C4-2B (cell line): ENCODE data around the gene MED12.

Source experiments
- H3K27ac ChIP-seq: fragments of 450-650 bp; 2 replicates; pipeline ENCODE4 v1.5.1; 2017
- CTCF ChIP-seq: fragments of 450-650 bp; conservative IDR thresholded peaks from 2 replicates; pipeline ENCODE4 v1.5.1; 2017; ENCODE audit warnings: mild to moderate bottlenecking
- ZFX ChIP-seq: fragments of 450-650 bp; IDR thresholded peaks from 2 replicates; pipeline ENCODE4 v1.6.1; 2017

MED12 gene

GRCh38 chrX:71095033-71095432, 23.4 kb upstream of the MED12 start:
- TF ChIP-seq CTCF (no peak), ZFX (no peak)
- peak overlapping the region; percentile 46 for H3K27ac ChIP-seq

GRCh38 chrX:71095555-71095980, 22.8 kb upstream of the MED12 start, which contains the start of gene FOXO4:
TSS of gene FOXO4 (plus strand) at chrX:71095851. CDS start at chrX:71096529, 678 bp downstream.
- peak within 1 kb of the TSS; percentile 46 for H3K27ac ChIP-seq

GRCh38 chrX:71095981-71096759, 22.2 kb upstream of the MED12 start:
- H3K27ac ChIP-seq: peak overlapping the region; percentile 46
- TF ChIP-seq CTCF (no peak), ZFX (no peak)

More at GRCh38 chrX:71095555-71095980, 22.8 kb upstream of the MED12 start, which contains the start of gene FOXO4:
- no peak for TF ChIP-seq CTCF

- no peak for TF ChIP-seq CTCF
- TF ChIP-seq ZFX: no peak
- H3K27ac ChIP-seq: peak overlapping the region; percentile 46
Observed at GRCh38 chrX:71096760-71097032, 21.7 kb upstream of the MED12 start.

GRCh38 chrX:71098302-71098701, 20.1 kb upstream of the MED12 start:
- H3K27ac ChIP-seq: no peak overlapping the region
- peak; percentile 39 for TF ChIP-seq CTCF
- no peak for TF ChIP-seq ZFX

- H3K27ac ChIP-seq: no peak overlapping the region
- no peak for TF ChIP-seq CTCF
- no peak for TF ChIP-seq ZFX
Observed at GRCh38 chrX:71098951-71099506, 19.4 kb upstream of the MED12 start.

GRCh38 chrX:71099736-71100135, 18.7 kb upstream of the MED12 start:
- H3K27ac ChIP-seq: no peak overlapping the region
- TF ChIP-seq ZFX: no peak
- TF ChIP-seq CTCF: no peak
